ENCODE results near the gene PKN2. TPM values are rescaled to one million over a fixed set of nuclear protein-coding genes. Genes with fewer than 3 reads are reported as not detected.

PKN2 gene
- polyA plus RNA-seq, 3 donors: 6.9 to 23.0 (median 8.7) TPM

GRCh38 chr1:88799491-88799890 lies 115.4 kb downstream of the PKN2 start:
- H3K4me2 ChIP-seq (replicated peaks; ENCODE audit: extremely low read depth, low read length, poor library complexity, severe bottlenecking): no peak overlapping the region
- H3K27me3 ChIP-seq (ENCODE audit: control insufficient read depth in 2 of 2, insufficient read depth in 2 of 2, low read length in 2 of 2): no peaks in the 10 kb centered on the region
- intact Hi-C loops (cut with micrococcal nuclease): no loop called here
- no peak overlapping the region for H3K9ac ChIP-seq (ENCODE audit: insufficient read depth, low read length, poor library complexity, severe bottlenecking)
- no peak overlapping the region for H2AFZ ChIP-seq (ENCODE audit: insufficient read depth, low read depth, low read length, poor library complexity, severe bottlenecking)
- peaks cover 0 to 10% of the 10 kb centered on the region in 2 donors for H3K4me1 ChIP-seq (ENCODE audit: control insufficient read depth in 1 of 2, insufficient read depth in 2 of 2, low read length in 2 of 2)
- H3K36me3 ChIP-seq (replicated peaks in 1 of 2; ENCODE audit: control insufficient read depth in 1 of 2, insufficient read depth in 2 of 2, low read length in 2 of 2): peaks cover 39 to 74% of the 10 kb centered on the region in 2 donors
- H3K79me2 ChIP-seq (ENCODE audit: insufficient read depth, low read length): no peaks in the 10 kb centered on the region
- H3K27ac Mint-ChIP-seq: peak overlapping the region in 6 of 7 donors; percentile 39 to 74 (median 58)
- H3K4me1 Mint-ChIP-seq: peaks cover 22% of the 10 kb centered on the region
- peaks cover 8% of the 10 kb centered on the region for H4K20me1 ChIP-seq (ENCODE audit: insufficient read depth, low read length)
- peaks cover 63 to 80% of the 10 kb centered on the region in 2 donors for H3K36me3 Mint-ChIP-seq
- H3K27me3 Mint-ChIP-seq (ENCODE audit: low read depth in 3 of 3): no peaks in the 10 kb centered on the region
- TF ChIP-seq CTCF (IDR thresholded peaks at IDR 0.05): no peak
- no CpG with 5 or more reads among the region's 2 CpGs for WGBS (ENCODE audit: insufficient coverage)
- peak in 2 of 3 donors; percentile 1 to 10 for DNase-seq
- peaks cover 0 to 23% (median 18%) of the 10 kb centered on the region in 7 donors for H3K9me3 Mint-ChIP-seq
- no peak overlapping the region for H3K4me3 ChIP-seq (replicated peaks in 1 of 3; ENCODE audit: low read depth in 2 of 3, low read length in 3 of 3)
- no peak overlapping the region for H3K4me3 Mint-ChIP-seq
- H3K9me3 ChIP-seq (replicated peaks in 1 of 2; ENCODE audit: control insufficient read depth in 1 of 2, insufficient read depth in 1 of 2, low read length in 2 of 2): peaks cover 11 to 15% of the 10 kb centered on the region in 2 donors
- H3K27ac ChIP-seq (ENCODE audit: low read depth in 1 of 2, low read length in 2 of 2): peak overlapping the region in 1 of 2 donors; percentile 3

GRCh38 chr1:88800382-88801051 lies 116.4 kb downstream of the PKN2 start:
- Mint-ChIP-seq H3K4me1 (peaks cover 22% of the 10 kb centered on the region), H3K36me3 (peaks cover 64 to 78% of the 10 kb centered on the region in 2 donors), H3K9me3 (peaks cover 0 to 23% (median 18%) of the 10 kb centered on the region in 7 donors), H3K27ac (no peak overlapping the region), H3K4me3 (no peak overlapping the region), H3K27me3 (ENCODE audit: low read depth in 3 of 3) (no peaks in the 10 kb centered on the region)
- peak in 1 of 3 donors; percentile 3 for DNase-seq
- H2AFZ ChIP-seq (ENCODE audit: insufficient read depth, low read depth, low read length, poor library complexity, severe bottlenecking): no peak overlapping the region
- peak; percentile 40 for TF ChIP-seq CTCF (IDR thresholded peaks at IDR 0.05)
- 100% methylated on average over 2 of the region's 5 CpGs for WGBS (ENCODE audit: insufficient coverage)
- H3K36me3 ChIP-seq (replicated peaks in 1 of 2; ENCODE audit: control insufficient read depth in 1 of 2, insufficient read depth in 2 of 2, low read length in 2 of 2): peaks cover 41 to 73% of the 10 kb centered on the region in 2 donors
- no peak overlapping the region for H3K4me3 ChIP-seq (replicated peaks in 1 of 3; ENCODE audit: low read depth in 2 of 3, low read length in 3 of 3)
- intact Hi-C loops (cut with micrococcal nuclease): no loop called here
- H4K20me1 ChIP-seq (ENCODE audit: insufficient read depth, low read length): peaks cover 8% of the 10 kb centered on the region
- H3K27me3 ChIP-seq (ENCODE audit: control insufficient read depth in 2 of 2, insufficient read depth in 2 of 2, low read length in 2 of 2): no peaks in the 10 kb centered on the region
- no peak overlapping the region for H3K9ac ChIP-seq (ENCODE audit: insufficient read depth, low read length, poor library complexity, severe bottlenecking)
- H3K4me1 ChIP-seq (ENCODE audit: control insufficient read depth in 1 of 2, insufficient read depth in 2 of 2, low read length in 2 of 2): peaks cover 0 to 10% of the 10 kb centered on the region in 2 donors
- H3K4me2 ChIP-seq (replicated peaks; ENCODE audit: extremely low read depth, low read length, poor library complexity, severe bottlenecking): no peak overlapping the region
- H3K79me2 ChIP-seq (ENCODE audit: insufficient read depth, low read length): no peaks in the 10 kb centered on the region
- peaks cover 11 to 15% of the 10 kb centered on the region in 2 donors for H3K9me3 ChIP-seq (replicated peaks in 1 of 2; ENCODE audit: control insufficient read depth in 1 of 2, insufficient read depth in 1 of 2, low read length in 2 of 2)
- no peak overlapping the region for H3K27ac ChIP-seq (ENCODE audit: low read depth in 1 of 2, low read length in 2 of 2)

Measured in CD14-positive monocyte (primary cell).